Measurements from ENCODE around the gene RASA4B. TPM values are rescaled to one million over a fixed set of nuclear protein-coding genes. Genes with fewer than 3 reads are reported as not detected.
"Not testable (repeated sequence)": the region's sequence is repeated elsewhere in the genome, so short reads cannot be mapped to it uniquely, and the experiment has no call there.

RASA4B gene
- 0.13 and 1.1 TPM in 2 replicates for total RNA-seq (2014; rRNA removed; shearing (Covaris generic))
- polyA plus RNA-seq (2016; fragmentation: Nextera tagmentation; extraction: Ambion mirVana): 0.72 and 1.0 TPM in 2 replicates

- H2AFZ ChIP-seq; H3F3A ChIP-seq (ENCODE audit: insufficient read depth); H3K79me2 ChIP-seq (ENCODE audit: insufficient read depth); H3K4me2 ChIP-seq (ENCODE audit: unreplicated experiment); H3K36me3 ChIP-seq (ENCODE audit: low read depth); H3K27me3 ChIP-seq (replicated peaks; ENCODE audit: insufficient read depth); H4K20me1 ChIP-seq (ENCODE audit: insufficient read depth); H3K4me3 ChIP-seq; H3K9me2 ChIP-seq (ENCODE audit: insufficient read depth); H3K9ac ChIP-seq; H3K9me3 ChIP-seq (ENCODE audit: low read depth); H3K4me1 ChIP-seq (ENCODE audit: insufficient read depth); in situ Hi-C loops (cut with MboI); H3K27ac ChIP-seq: not testable (repeated sequence)
- no CpG with 5 or more reads among the region's 61 CpGs for WGBS, 2 experiments (ENCODE audit: low coverage in 1 of 2, low lambda C conversion rate in 2 of 2, missing lambda C conversion rate in 2 of 2)
- peak; percentile 1 for DNase-seq
Observed at GRCh38 chr7:102517550-102518147, at the start of gene RASA4B. Gene RASA4B, minus strand, starts transcription at chr7:102517777. Its CDS starts 67 bp downstream, at chr7:102517710.

DNA sequence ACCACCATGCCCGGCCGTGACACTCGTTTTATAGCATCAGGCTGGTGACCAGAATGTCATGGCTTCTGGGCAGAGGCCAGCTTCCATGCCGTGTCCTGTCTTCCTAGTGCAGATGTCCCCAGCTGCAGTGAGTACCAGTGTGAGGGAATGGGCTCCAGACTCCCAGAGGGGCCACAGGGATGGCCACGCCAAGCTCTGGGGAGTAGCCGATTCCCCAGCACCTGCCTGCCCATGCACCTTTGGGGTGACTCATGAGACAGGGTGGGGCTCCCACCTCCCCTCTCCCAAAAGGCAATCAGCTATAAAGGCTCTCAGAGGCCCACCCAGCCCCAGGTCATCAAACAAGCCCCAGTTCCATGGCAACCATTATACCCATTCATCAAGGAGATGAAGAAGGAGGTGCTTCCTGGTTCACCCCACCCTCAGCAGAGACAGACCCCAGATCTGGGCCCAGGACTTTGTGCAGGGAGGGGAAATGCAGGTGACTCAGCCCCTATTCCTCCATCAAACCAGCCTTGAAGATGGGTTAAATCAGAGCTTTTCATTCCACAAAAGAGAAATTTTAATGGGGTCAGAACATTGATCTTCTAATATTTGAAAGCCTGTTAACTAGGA, 33.3 kb upstream of the RASA4B start, which contains the start of gene SPDYE2:
Gene SPDYE2 (plus strand): TSS at position 419 of the 615 bp plus-strand sequence. CDS start 2,030 bp downstream, outside the sequence.
- WGBS, 2 experiments (ENCODE audit: low coverage in 1 of 2, low lambda C conversion rate in 2 of 2, missing lambda C conversion rate in 2 of 2): no CpG with 5 or more reads among the region's 6 CpGs

DNA sequence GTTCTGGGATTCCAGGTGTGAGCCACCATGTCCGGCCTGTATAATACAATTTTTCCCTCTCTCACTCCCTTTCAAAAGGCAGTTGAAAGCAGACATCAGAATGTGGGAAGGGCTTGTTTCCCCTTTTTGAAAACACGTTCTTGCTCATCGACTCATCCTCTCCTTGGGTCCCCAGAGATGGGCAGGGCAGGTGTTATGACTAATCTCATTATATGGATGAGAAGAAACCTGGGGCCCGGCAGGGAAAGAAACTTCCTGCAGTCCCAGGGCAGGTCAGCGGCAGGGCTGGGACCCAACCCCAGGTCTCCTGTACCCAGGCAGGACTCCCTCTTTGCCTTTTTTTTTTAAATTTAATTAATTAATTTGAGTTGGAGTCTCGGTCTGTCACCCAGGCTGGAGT, 28.8 kb upstream of the RASA4B start:
- H3K36me3 ChIP-seq (ENCODE audit: low read depth); H2AFZ ChIP-seq; H3K27ac ChIP-seq; H3K4me3 ChIP-seq; H4K20me1 ChIP-seq (ENCODE audit: insufficient read depth); H3K9ac ChIP-seq; in situ Hi-C loops (cut with MboI); H3K27me3 ChIP-seq (replicated peaks; ENCODE audit: insufficient read depth); H3K9me2 ChIP-seq (ENCODE audit: insufficient read depth); DNase-seq; H3K79me2 ChIP-seq (ENCODE audit: insufficient read depth); H3K9me3 ChIP-seq (ENCODE audit: low read depth); H3F3A ChIP-seq (ENCODE audit: insufficient read depth); H3K4me1 ChIP-seq (ENCODE audit: insufficient read depth); H3K4me2 ChIP-seq (ENCODE audit: unreplicated experiment): not testable (repeated sequence)
- WGBS, 2 experiments (ENCODE audit: low coverage in 1 of 2, low lambda C conversion rate in 2 of 2, missing lambda C conversion rate in 2 of 2): no CpG with 5 or more reads among the region's 6 CpGs

More for the DNA sequence above, 33.3 kb upstream of the RASA4B start, which contains the start of gene SPDYE2:
- H3K27me3 ChIP-seq (replicated peaks; ENCODE audit: insufficient read depth); H2AFZ ChIP-seq; H3K4me3 ChIP-seq; DNase-seq; H3K9me3 ChIP-seq (ENCODE audit: low read depth); H3K27ac ChIP-seq; H3F3A ChIP-seq (ENCODE audit: insufficient read depth); H4K20me1 ChIP-seq (ENCODE audit: insufficient read depth); H3K9ac ChIP-seq; in situ Hi-C loops (cut with MboI); H3K9me2 ChIP-seq (ENCODE audit: insufficient read depth); H3K79me2 ChIP-seq (ENCODE audit: insufficient read depth); H3K4me2 ChIP-seq (ENCODE audit: unreplicated experiment); H3K36me3 ChIP-seq (ENCODE audit: low read depth); H3K4me1 ChIP-seq (ENCODE audit: insufficient read depth): not testable (repeated sequence)

DNA sequence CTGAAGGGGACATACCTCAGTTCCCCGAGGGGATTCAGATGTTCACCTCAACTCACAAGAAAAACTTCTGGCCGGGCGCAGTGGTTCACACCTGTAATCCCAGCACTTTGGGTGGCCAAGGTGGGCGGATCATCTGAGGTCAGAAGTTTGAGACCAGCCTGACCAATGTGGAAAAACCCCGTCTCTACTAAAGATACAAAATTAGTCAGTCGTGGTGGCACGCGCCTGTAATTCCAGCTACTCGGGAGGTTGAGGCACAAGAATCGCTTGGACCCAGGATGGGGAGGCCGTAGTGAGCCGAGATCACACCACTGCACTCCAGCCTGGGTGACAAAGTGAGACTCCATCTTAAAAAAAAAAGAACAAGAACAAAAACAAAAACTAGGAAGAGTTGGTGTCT, 27.7 kb upstream of the RASA4B start:
- H3K79me2 ChIP-seq (ENCODE audit: insufficient read depth); H3K27ac ChIP-seq; H3K9me2 ChIP-seq (ENCODE audit: insufficient read depth); H3K4me3 ChIP-seq; H3K27me3 ChIP-seq (replicated peaks; ENCODE audit: insufficient read depth); H3F3A ChIP-seq (ENCODE audit: insufficient read depth); H3K4me1 ChIP-seq (ENCODE audit: insufficient read depth); H3K36me3 ChIP-seq (ENCODE audit: low read depth); H3K9me3 ChIP-seq (ENCODE audit: low read depth); H2AFZ ChIP-seq; H4K20me1 ChIP-seq (ENCODE audit: insufficient read depth); H3K4me2 ChIP-seq (ENCODE audit: unreplicated experiment); DNase-seq; H3K9ac ChIP-seq; in situ Hi-C loops (cut with MboI): not testable (repeated sequence)
- WGBS, 2 experiments (ENCODE audit: low coverage in 1 of 2, low lambda C conversion rate in 2 of 2, missing lambda C conversion rate in 2 of 2): 98 to 100% methylated on average over 7 to 8 of the region's 12 CpGs

GRCh38 chr7:102544372-102544771, 26.8 kb upstream of the RASA4B start:
- DNase-seq; H3K36me3 ChIP-seq (ENCODE audit: low read depth); H3K27me3 ChIP-seq (replicated peaks; ENCODE audit: insufficient read depth); H2AFZ ChIP-seq; H3F3A ChIP-seq (ENCODE audit: insufficient read depth); H3K9ac ChIP-seq; H3K9me3 ChIP-seq (ENCODE audit: low read depth); H3K4me1 ChIP-seq (ENCODE audit: insufficient read depth); H3K9me2 ChIP-seq (ENCODE audit: insufficient read depth); H3K4me2 ChIP-seq (ENCODE audit: unreplicated experiment); in situ Hi-C loops (cut with MboI); H4K20me1 ChIP-seq (ENCODE audit: insufficient read depth); H3K27ac ChIP-seq; H3K4me3 ChIP-seq; H3K79me2 ChIP-seq (ENCODE audit: insufficient read depth): not testable (repeated sequence)
- WGBS, 2 experiments (ENCODE audit: low coverage in 1 of 2, low lambda C conversion rate in 2 of 2, missing lambda C conversion rate in 2 of 2): no CpG with 5 or more reads among the region's 1 CpG

GRCh38 chr7:102543596-102543995, 26.0 kb upstream of the RASA4B start, which contains the start of gene UPK3BL2:
Gene UPK3BL2, minus strand, starts transcription at chr7:102543696. Its CDS starts 60 bp downstream, at chr7:102543636.
- H3K27me3 ChIP-seq (replicated peaks; ENCODE audit: insufficient read depth); H3K9me3 ChIP-seq (ENCODE audit: low read depth); in situ Hi-C loops (cut with MboI); H3K27ac ChIP-seq; DNase-seq; H3K9me2 ChIP-seq (ENCODE audit: insufficient read depth); H3K4me1 ChIP-seq (ENCODE audit: insufficient read depth); H3K4me3 ChIP-seq; H3K36me3 ChIP-seq (ENCODE audit: low read depth); H3F3A ChIP-seq (ENCODE audit: insufficient read depth); H4K20me1 ChIP-seq (ENCODE audit: insufficient read depth); H2AFZ ChIP-seq; H3K79me2 ChIP-seq (ENCODE audit: insufficient read depth); H3K4me2 ChIP-seq (ENCODE audit: unreplicated experiment); H3K9ac ChIP-seq: not testable (repeated sequence)
- WGBS, 2 experiments (ENCODE audit: low coverage in 1 of 2, low lambda C conversion rate in 2 of 2, missing lambda C conversion rate in 2 of 2): no CpG with 5 or more reads among the region's 8 CpGs

- H3K4me1 ChIP-seq (ENCODE audit: insufficient read depth); H3K27ac ChIP-seq; in situ Hi-C loops (cut with MboI): not testable (repeated sequence)
Observed at GRCh38 chr7:102542771-102543170, 25.2 kb upstream of the RASA4B start.

More at GRCh38 chr7:102542771-102543170, 25.2 kb upstream of the RASA4B start:
- DNase-seq; H3K27me3 ChIP-seq (replicated peaks; ENCODE audit: insufficient read depth); H3K9me2 ChIP-seq (ENCODE audit: insufficient read depth); H3F3A ChIP-seq (ENCODE audit: insufficient read depth); H3K36me3 ChIP-seq (ENCODE audit: low read depth); H3K4me3 ChIP-seq; H3K9ac ChIP-seq; H3K4me2 ChIP-seq (ENCODE audit: unreplicated experiment); H2AFZ ChIP-seq; H3K9me3 ChIP-seq (ENCODE audit: low read depth); H4K20me1 ChIP-seq (ENCODE audit: insufficient read depth); H3K79me2 ChIP-seq (ENCODE audit: insufficient read depth): not testable (repeated sequence)
- 78% methylated on average over 6 of the region's 11 CpGs; no CpG with 5 or more reads in 1 of the 2 experiments for WGBS, 2 experiments (ENCODE audit: low coverage in 1 of 2, low lambda C conversion rate in 2 of 2, missing lambda C conversion rate in 2 of 2)
